K562 (cell line): ENCODE measurements around the gene LRRC8C. TPM values are rescaled to one million over a fixed set of nuclear protein-coding genes. Genes with fewer than 3 reads are reported as not detected.
A peak's percentile ranks its signal among the peaks of the same experiment; 100 is the strongest.

Source experiments
- MAZ ChIP-seq, 2 experiments: fragments of 450-650 bp in 1 of 2; sonication (generic) in 1 of 2; formaldehyde crosslinking; IDR thresholded peaks in 1 of 2; conservative IDR thresholded peaks in 1 of 2; 2 replicates each; pipeline versions ENCODE4 v1.4.0 to v1.5.0; 2020; ENCODE audit warnings: mild to moderate bottlenecking in 1 of 2, missing genetic modification reagents in 1 of 2
- NONO ChIP-seq, 2 experiments: fragments of 200-400 bp in 1 of 2; fragments of 450-650 bp in 1 of 2; formaldehyde crosslinking in 1 of 2; IDR thresholded peaks; 2 replicates each; pipeline ENCODE4 v1.6.1; 2017; ENCODE audit warnings: low read depth in 2 of 2, mild to moderate bottlenecking in 2 of 2, moderate library complexity in 2 of 2, low read length in 1 of 2
- OTX1 ChIP-seq: fragments of 450-650 bp; formaldehyde crosslinking; IDR thresholded peaks from 2 replicates; pipeline ENCODE4 v1.4.0; 2022; ENCODE audit warnings: mild to moderate bottlenecking
- PHF8 ChIP-seq: fragments of 200-600 bp; sonication (generic); IDR thresholded peaks from 2 replicates; pipeline ENCODE4 v1.6.1; 2012; ENCODE audit warnings: mixed run types, mild to moderate bottlenecking, inconsistent platforms, low read length, moderate library complexity, borderline replicate concordance
- PRDM10 ChIP-seq: fragments of 450-650 bp; IDR thresholded peaks from 2 replicates; pipeline ENCODE4 v1.6.1; 2018; ENCODE audit not compliant: partially characterized antibody
- RCOR1 ChIP-seq, 2 experiments: IDR thresholded peaks; 2 replicates each; pipeline ENCODE4 v1.6.1; 2012; ENCODE audit warnings: low read depth in 2 of 2, low read length in 2 of 2, borderline replicate concordance in 1 of 2, improper control_type of control experiment in 1 of 2
- RFX5 ChIP-seq: IDR thresholded peaks from 2 replicates; pipeline ENCODE4 v1.6.1; 2011; ENCODE audit warnings: low read depth, mild to moderate bottlenecking, improper control_type of control experiment, low read length
- RNF2 ChIP-seq: sonication (generic); IDR thresholded peaks from 2 replicates; pipeline ENCODE4 v1.6.1; 2016
- SMC3 ChIP-seq: conservative IDR thresholded peaks from 2 replicates; pipeline ENCODE4 v1.6.1; 2011; ENCODE audit warnings: low read depth, low read length, improper control_type of control experiment; ENCODE audit not compliant: insufficient read depth
- TOE1 ChIP-seq, 2 experiments: fragments of 450-650 bp in 1 of 2; sonication (generic) in 1 of 2; formaldehyde crosslinking in 1 of 2; IDR thresholded peaks; 2 replicates each; pipeline versions ENCODE4 v1.7.1 to v1.8.0; 2016 to 2022; ENCODE audit warnings: borderline replicate concordance in 2 of 2, mild to moderate bottlenecking in 2 of 2, antibody characterized with exemption in 1 of 2, inconsistent platforms in 1 of 2, low read depth in 1 of 2, missing genetic modification reagents in 1 of 2, moderate library complexity in 1 of 2
- YY1 ChIP-seq, 3 experiments: IDR thresholded peaks; 2 replicates each; pipeline ENCODE4 v1.6.1; 2011; ENCODE audit warnings: low read length in 2 of 3, mild to moderate bottlenecking in 2 of 3, moderate library complexity in 2 of 3, borderline replicate concordance in 1 of 3, control low read depth in 1 of 3, low read depth in 1 of 3; ENCODE audit not compliant: insufficient read depth in 3 of 3, insufficient replicate concordance in 2 of 3, control insufficient read depth in 1 of 3, insufficient read length in 1 of 3; ENCODE audit errors: extremely low read depth in 1 of 3
- ZNF655 ChIP-seq: fragments of 250-450 bp; sonication (Bioruptor Pico); IDR thresholded peaks from 2 replicates; pipeline ENCODE4 v1.5.0; 2021
- ZNF696 ChIP-seq: fragments of 250-450 bp; sonication (Bioruptor Pico); conservative IDR thresholded peaks from 2 replicates; pipeline ENCODE4 v1.4.0; 2020; ENCODE audit warnings: mild to moderate bottlenecking, moderate library complexity
- ZZZ3 ChIP-seq: fragments of 450-650 bp; IDR thresholded peaks from 2 replicates; pipeline ENCODE4 v1.6.1; 2016; ENCODE audit warnings: antibody characterized with exemption, mild to moderate bottlenecking, moderate library complexity
- polyA plus RNA-seq, 8 experiments: library from polyadenylated mRNA; depleted of rRNA in 4 of 8; stranded (reverse) in 5 of 8; unstranded in 3 of 8; fragments of >200 nt; fragmentation: Nextera tagmentation in 2 of 8; fragmentation: Illumina TruSeq in 1 of 8; extraction: Ambion mirVana in 2 of 8; extraction: Trizol in 1 of 8; gene quantifications; 2 replicates each; pipeline versions ENCODE4 v1.2.1 to v1.2.3, GENCODE V29; 2011 to 2014; ENCODE audit warnings: inconsistent platforms in 1 of 8, missing spikeins in 1 of 8
- total RNA-seq, 7 experiments: library from RNA; depleted of rRNA in 6 of 7; stranded (reverse); fragments of >200 nt in 6 of 7; fragmentation: Illumina TruSeq in 2 of 7; extraction: Trizol in 2 of 7; gene quantifications; 2 replicates each; pipeline versions ENCODE4 v1.2.1 to v1.2.3, GENCODE V29; 2011 to 2021; ENCODE audit warnings: low replicate concordance in 1 of 7
- TF ChIP-seq, protein P1 (sequence below): fragments of 450-650 bp; IDR thresholded peaks from 2 replicates; pipeline ENCODE4 v1.6.1; 2017; ENCODE audit warnings: antibody characterized with exemption, mild to moderate bottlenecking

Gene LRRC8C
- total and polyA plus RNA-seq, 9 of the 15 experiments (the other 6 are each of a cell fraction or from before 2014, with no cell fraction given): 1.00 to 12.5 (median 4.5) TPM

DNA sequence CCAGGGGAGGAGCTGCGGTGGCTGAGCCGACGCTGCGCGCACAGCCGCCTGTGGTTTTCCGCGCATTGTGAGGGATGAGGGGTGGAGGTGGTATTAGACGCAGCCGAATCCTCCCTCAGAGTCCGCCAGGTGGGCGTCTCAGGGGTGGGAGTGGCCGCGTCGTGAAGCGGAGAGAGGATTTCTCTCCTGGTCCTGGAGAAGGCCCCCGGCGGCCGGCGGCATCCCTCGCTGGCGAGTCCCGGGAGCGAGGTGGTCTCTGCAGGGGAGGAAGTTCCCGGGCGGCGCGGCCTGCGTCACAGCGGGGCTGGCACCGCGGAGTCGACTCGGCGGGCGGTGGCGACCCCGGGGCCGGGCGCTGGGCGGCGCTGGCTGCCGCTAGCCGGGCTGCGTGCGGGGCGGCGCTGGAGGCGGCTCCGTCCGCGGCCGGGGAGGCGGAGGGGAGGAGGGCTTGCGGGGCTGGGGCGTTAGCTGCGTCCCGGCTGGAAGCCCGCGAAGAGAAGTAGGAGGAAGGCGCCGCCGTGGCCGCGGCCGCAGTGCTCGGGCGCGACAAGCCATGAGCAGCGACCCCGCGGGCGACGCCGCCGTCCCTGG is at the start of gene LRRC8C (continued):
- TF ChIP-seq, protein P1, sequence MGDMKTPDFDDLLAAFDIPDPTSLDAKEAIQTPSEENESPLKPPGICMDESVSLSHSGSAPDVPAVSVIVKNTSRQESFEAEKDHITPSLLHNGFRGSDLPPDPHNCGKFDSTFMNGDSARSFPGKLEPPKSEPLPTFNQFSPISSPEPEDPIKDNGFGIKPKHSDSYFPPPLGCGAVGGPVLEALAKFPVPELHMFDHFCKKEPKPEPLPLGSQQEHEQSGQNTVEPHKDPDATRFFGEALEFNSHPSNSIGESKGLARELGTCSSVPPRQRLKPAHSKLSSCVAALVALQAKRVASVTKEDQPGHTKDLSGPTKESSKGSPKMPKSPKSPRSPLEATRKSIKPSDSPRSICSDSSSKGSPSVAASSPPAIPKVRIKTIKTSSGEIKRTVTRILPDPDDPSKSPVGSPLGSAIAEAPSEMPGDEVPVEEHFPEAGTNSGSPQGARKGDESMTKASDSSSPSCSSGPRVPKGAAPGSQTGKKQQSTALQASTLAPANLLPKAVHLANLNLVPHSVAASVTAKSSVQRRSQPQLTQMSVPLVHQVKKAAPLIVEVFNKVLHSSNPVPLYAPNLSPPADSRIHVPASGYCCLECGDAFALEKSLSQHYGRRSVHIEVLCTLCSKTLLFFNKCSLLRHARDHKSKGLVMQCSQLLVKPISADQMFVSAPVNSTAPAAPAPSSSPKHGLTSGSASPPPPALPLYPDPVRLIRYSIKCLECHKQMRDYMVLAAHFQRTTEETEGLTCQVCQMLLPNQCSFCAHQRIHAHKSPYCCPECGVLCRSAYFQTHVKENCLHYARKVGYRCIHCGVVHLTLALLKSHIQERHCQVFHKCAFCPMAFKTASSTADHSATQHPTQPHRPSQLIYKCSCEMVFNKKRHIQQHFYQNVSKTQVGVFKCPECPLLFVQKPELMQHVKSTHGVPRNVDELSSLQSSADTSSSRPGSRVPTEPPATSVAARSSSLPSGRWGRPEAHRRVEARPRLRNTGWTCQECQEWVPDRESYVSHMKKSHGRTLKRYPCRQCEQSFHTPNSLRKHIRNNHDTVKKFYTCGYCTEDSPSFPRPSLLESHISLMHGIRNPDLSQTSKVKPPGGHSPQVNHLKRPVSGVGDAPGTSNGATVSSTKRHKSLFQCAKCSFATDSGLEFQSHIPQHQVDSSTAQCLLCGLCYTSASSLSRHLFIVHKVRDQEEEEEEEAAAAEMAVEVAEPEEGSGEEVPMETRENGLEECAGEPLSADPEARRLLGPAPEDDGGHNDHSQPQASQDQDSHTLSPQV: peak; percentile 53; the same call in 1 of the 2 replicates
- TF ChIP-seq PHF8 (no peak), TOE1 (IDR thresholded peaks at IDR 0.05; ENCODE audit: borderline replicate concordance) (no peak), TOE1 (CRISPR knock-in tag; IDR thresholded peaks at IDR 0.05; ENCODE audit: borderline replicate concordance, low read depth) (no peak), ZNF696 (CRISPR knock-in tag) (no peak), RNF2 (no peak), RFX5 (no peak), RCOR1 (IDR thresholded peaks at IDR 0.05; ENCODE audit: borderline replicate concordance in 1 of 2, low read depth in 2 of 2, low read length in 2 of 2) (no peak; a peak in 1 of 4 replicates), MAZ (CRISPR knock-in tag; conservative IDR thresholded peaks at IDR 0.05 in 1 of 2, IDR thresholded peaks at IDR 0.05 in 1 of 2) (0 out of 4 replicates have a peak, but pooled peaks of 1 of the 2 experiments have one; percentile 81), ZNF655 (CRISPR knock-in tag) (no peak), ZZZ3 (no peak), SMC3 (peak; percentile 63), YY1 (IDR thresholded peaks at IDR 0.05; ENCODE audit: borderline replicate concordance in 1 of 3, control insufficient read depth in 1 of 3, extremely low read depth in 1 of 3, insufficient read depth in 3 of 3, insufficient read length in 1 of 3, insufficient replicate concordance in 2 of 3, low read depth in 1 of 3, low read length in 2 of 3) (peak in 1 of 3 experiments; percentile 30), NONO (IDR thresholded peaks at IDR 0.05; ENCODE audit: low read depth in 2 of 2, low read length in 1 of 2) (peak in 1 of 2 experiments; percentile 83; a peak in 2 of 4 replicates), OTX1 (no peak), PRDM10 (peak; percentile 16)
